GM23338 (cell line): Measurements from ENCODE around the gene FEN1. TPM values are rescaled to one million over a fixed set of nuclear protein-coding genes. Genes with fewer than 3 reads are reported as not detected.
A peak's percentile ranks its signal among the peaks of the same experiment; 100 is the strongest.

Experiments used
- ATAC-seq: fragments of 200-7000 bp; cut with Tn5 transposase; 3 replicates; pipeline ENCODE4 v1.9.1; 2020
- DNase-seq: peaks from one replicate; pipeline ENCODE4 v3.0.0-alpha.2; 2015; ENCODE audit warnings: low spot score
- H2AFZ ChIP-seq: fragments of 200-600 bp; sonication (generic); 2 replicates; pipeline ENCODE4 v1.8.0; 2016; ENCODE audit warnings: antibody characterized with exemption, mild to moderate bottlenecking, moderate library complexity
- H3F3A ChIP-seq: fragments of 200-600 bp; sonication (generic); replicated peaks from 2 replicates; pipeline ENCODE4 v1.8.0; 2017; ENCODE audit warnings: antibody characterized with exemption, mixed run types, low read depth
- H3K27ac ChIP-seq: fragments of 200-600 bp; sonication (generic); 2 replicates; pipeline ENCODE4 v1.6.1; 2016; ENCODE audit warnings: low read depth
- H3K27me3 ChIP-seq: fragments of 200-600 bp; sonication (generic); 2 replicates; pipeline ENCODE4 v1.8.0; 2016; ENCODE audit warnings: mild to moderate bottlenecking, mixed run types, moderate library complexity; ENCODE audit not compliant: insufficient read depth
- H3K36me3 ChIP-seq: fragments of 200-600 bp; sonication (generic); 2 replicates; pipeline ENCODE4 v1.8.0; 2016; ENCODE audit warnings: mild to moderate bottlenecking; ENCODE audit not compliant: insufficient read depth
- H3K4me1 ChIP-seq: fragments of 200-600 bp; sonication (generic); 2 replicates; pipeline ENCODE4 v1.8.0; 2016; ENCODE audit warnings: mild to moderate bottlenecking, moderate library complexity; ENCODE audit not compliant: insufficient read depth
- H3K4me2 ChIP-seq: fragments of 200-600 bp; sonication (generic); 2 replicates; pipeline ENCODE4 v1.7.1; 2017; ENCODE audit warnings: mixed run types
- H3K4me3 ChIP-seq: fragments of 200-600 bp; sonication (generic); 2 replicates; pipeline ENCODE4 v1.6.1; 2016; ENCODE audit warnings: mixed run types
- H3K79me2 ChIP-seq: fragments of 200-600 bp; sonication (generic); replicated peaks from 2 replicates; pipeline ENCODE4 v1.8.0; 2017; ENCODE audit warnings: mild to moderate bottlenecking; ENCODE audit not compliant: insufficient read depth
- H3K9me2 ChIP-seq: fragments of 200-600 bp; sonication (generic); 2 replicates; pipeline ENCODE4 v1.8.0; 2017; ENCODE audit not compliant: insufficient read depth
- H4K20me1 ChIP-seq: fragments of 200-600 bp; sonication (generic); replicated peaks from 2 replicates; pipeline ENCODE4 v1.8.0; 2017; ENCODE audit warnings: mild to moderate bottlenecking; ENCODE audit not compliant: insufficient read depth
- H3K27ac Mint-ChIP-seq: 2 replicates; pipeline ENCODE4 v1.8.0; 2020; ENCODE audit warnings: inconsistent platforms, mild to moderate bottlenecking, moderate library complexity, mixed read lengths
- H3K27me3 Mint-ChIP-seq: 3 replicates; pipeline ENCODE4 v1.8.0; 2022; ENCODE audit warnings: low read depth, mild to moderate bottlenecking, moderate library complexity, mixed read lengths, inconsistent platforms; ENCODE audit not compliant: insufficient read depth, poor library complexity
- H3K36me3 Mint-ChIP-seq: 3 replicates; pipeline ENCODE4 v1.8.0; 2021; ENCODE audit warnings: low read depth, mild to moderate bottlenecking, inconsistent platforms, moderate library complexity, mixed read lengths
- H3K4me1 Mint-ChIP-seq: 3 replicates; pipeline ENCODE4 v1.8.0; 2020; ENCODE audit warnings: mild to moderate bottlenecking, inconsistent platforms, mixed read lengths
- H3K4me3 Mint-ChIP-seq: 3 replicates; pipeline ENCODE4 v1.8.0; 2021; ENCODE audit warnings: moderate library complexity, mild to moderate bottlenecking, inconsistent platforms, mixed read lengths
- H3K9me3 Mint-ChIP-seq: 3 replicates; pipeline ENCODE4 v1.8.0; 2020; ENCODE audit warnings: moderate library complexity, mild to moderate bottlenecking, inconsistent platforms, mixed read lengths
- CREB1 ChIP-seq: fragments of 250-450 bp; sonication (Bioruptor Pico); IDR thresholded peaks from 2 replicates; pipeline ENCODE4 v1.5.0; 2020; ENCODE audit warnings: low read depth, mild to moderate bottlenecking, moderate library complexity
- CTCF ChIP-seq, 2 experiments: fragments of 200-600 bp in 1 of 2; sonication (generic) in 1 of 2; conservative IDR thresholded peaks; 2 replicates each; pipeline versions ENCODE4 v1.5.1 to v1.6.1; 2016 to 2017; ENCODE audit warnings: antibody characterized with exemption in 2 of 2, low read depth in 2 of 2, mild to moderate bottlenecking in 2 of 2, moderate library complexity in 1 of 2
- ETS1 ChIP-seq: IDR thresholded peaks from 2 replicates; pipeline ENCODE4 v1.6.1; 2016; ENCODE audit warnings: antibody characterized with exemption
- EZH2 ChIP-seq: fragments of 200-600 bp; sonication (generic); IDR thresholded peaks from one replicate; pipeline ENCODE4 v1.8.0; 2017; ENCODE audit warnings: antibody characterized with exemption, mild to moderate bottlenecking, low read depth; ENCODE audit not compliant: unreplicated experiment
- EZH2phosphoT487 ChIP-seq: fragments of 200-600 bp; sonication (generic); IDR thresholded peaks from one replicate; pipeline ENCODE4 v1.8.1; 2018; ENCODE audit warnings: antibody characterized with exemption; ENCODE audit not compliant: unreplicated experiment
- JUNB ChIP-seq: IDR thresholded peaks from one replicate; pipeline ENCODE4 v1.6.1; 2016; ENCODE audit warnings: antibody characterized with exemption; ENCODE audit not compliant: unreplicated experiment
- NANOG ChIP-seq: IDR thresholded peaks from 2 replicates; pipeline ENCODE4 v1.6.1; 2016; ENCODE audit warnings: antibody characterized with exemption, borderline replicate concordance
- POLR2AphosphoS5 ChIP-seq: IDR thresholded peaks from 2 replicates; pipeline ENCODE4 v1.6.1; 2016; ENCODE audit warnings: antibody characterized with exemption, low read depth
- REST ChIP-seq: IDR thresholded peaks from one replicate; pipeline ENCODE4 v1.6.1; 2018; ENCODE audit warnings: antibody characterized with exemption; ENCODE audit not compliant: unreplicated experiment
- STAT1 ChIP-seq: IDR thresholded peaks from one replicate; pipeline ENCODE4 v1.6.1; 2016; ENCODE audit warnings: antibody characterized with exemption; ENCODE audit not compliant: unreplicated experiment
- ZNF114 ChIP-seq: fragments of 250-450 bp; sonication (Bioruptor Pico); IDR thresholded peaks from 2 replicates; pipeline ENCODE4 v1.5.0; 2020; ENCODE audit warnings: mild to moderate bottlenecking, moderate library complexity
- ZNF331 ChIP-seq: fragments of 250-450 bp; sonication (Bioruptor Pico); IDR thresholded peaks from 2 replicates; pipeline ENCODE4 v1.5.0; 2020; ENCODE audit warnings: low read depth, mild to moderate bottlenecking, moderate library complexity
- ZNF462 ChIP-seq: fragments of 250-450 bp; sonication (Bioruptor Pico); IDR thresholded peaks from 2 replicates; pipeline ENCODE4 v1.5.0; 2020; ENCODE audit warnings: mild to moderate bottlenecking, moderate library complexity
- polyA plus RNA-seq: library from polyadenylated mRNA; unstranded; fragments of >200 nt; fragmentation: Nextera tagmentation; extraction: Ambion mirVana; gene quantifications from 2 replicates; pipeline ENCODE4 v1.2.1, GENCODE V29; 2016
- total RNA-seq: library from RNA; depleted of rRNA; stranded (reverse); fragments of >200 nt; shearing (Covaris generic); gene quantifications from 2 replicates; pipeline ENCODE4 v1.2.3, GENCODE V29; 2014

The FEN1 gene
- total and polyA plus RNA-seq, 2 experiments from 2014 or later: 85.1 to 89.0 TPM

- no peak overlapping the region for H3K27ac ChIP-seq
- H3K27me3 ChIP-seq: peaks cover 32% of the 10 kb centered on the region
- H3K4me2 ChIP-seq: no peak overlapping the region
- no peaks in the 10 kb centered on the region for H3K36me3 ChIP-seq
- H3K9me2 ChIP-seq: no peaks in the 10 kb centered on the region
- Mint-ChIP-seq H3K4me1 (peaks cover 31% of the 10 kb centered on the region), H3K27ac (no peak overlapping the region), H3K27me3 (peaks cover 33% of the 10 kb centered on the region), H3K4me3 (peak overlapping the region; percentile 71), H3K36me3 (no peaks in the 10 kb centered on the region; the same call in 2 of the 3 replicates), H3K9me3 (no peaks in the 10 kb centered on the region)
- H3K4me3 ChIP-seq: no peak overlapping the region
- H3K4me1 ChIP-seq: peaks cover 23% of the 10 kb centered on the region
- H4K20me1 ChIP-seq: peaks cover 3% of the 10 kb centered on the region; the same call in 1 of the 2 replicates
- ATAC-seq (no peak), DNase-seq (no peak)
- no peak overlapping the region for H2AFZ ChIP-seq
- TF ChIP-seq ZNF462 (CRISPR knock-in tag): no peak
- no peak for TF ChIP-seq STAT1
- TF ChIP-seq NANOG: no peak
- TF ChIP-seq CREB1: no peak
- TF ChIP-seq JUNB: no peak
- TF ChIP-seq ETS1: no peak
- TF ChIP-seq REST: no peak
- no peak for TF ChIP-seq ZNF114 (CRISPR knock-in tag)
- no peak for TF ChIP-seq EZH2
- TF ChIP-seq CTCF (conservative IDR thresholded peaks at IDR 0.05; ENCODE audit: low read depth in 2 of 2): no peak
- TF ChIP-seq POLR2AphosphoS5: no peak
- no peak for TF ChIP-seq ZNF331 (CRISPR knock-in tag)
- no peak for TF ChIP-seq EZH2phosphoT487
- H3F3A ChIP-seq: peaks cover 4% of the 10 kb centered on the region; the same call in 1 of the 2 replicates
- no peaks in the 10 kb centered on the region for H3K79me2 ChIP-seq
Measured at GRCh38 chr11:61753672-61754071, 39.0 kb upstream of the FEN1 start.
